ENCODE results near the gene EBF3. TPM values are rescaled to one million over a fixed set of nuclear protein-coding genes. Genes with fewer than 3 reads are reported as not detected.

EBF3 gene
- total RNA-seq, 1 donor from 2014 or later: 1.2 TPM

DNA sequence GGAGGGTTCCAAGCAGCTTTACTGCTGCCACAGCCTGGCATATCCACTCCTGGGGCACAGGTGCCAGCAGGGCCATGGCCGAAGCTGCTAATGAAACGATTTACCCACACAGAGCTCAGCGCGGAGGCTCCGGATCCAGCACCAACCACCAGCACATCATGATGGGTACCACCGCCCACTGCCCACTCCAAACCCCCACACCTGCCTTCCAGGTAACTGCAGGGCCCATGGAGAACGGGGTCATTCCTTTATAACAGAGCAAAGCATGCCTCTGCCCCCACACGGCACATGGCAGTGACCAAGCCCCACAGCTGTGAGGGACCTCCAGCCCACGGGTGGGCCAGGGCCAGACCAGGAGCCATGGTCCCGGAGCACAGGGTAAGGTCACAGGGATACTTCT, 53.2 kb downstream of the EBF3 start:
- H3K4me1 Mint-ChIP-seq: peaks cover 14% of the 10 kb centered on the region
- H3K36me3 Mint-ChIP-seq: no peaks in the 10 kb centered on the region
- H3K27ac Mint-ChIP-seq: no peak overlapping the region
- no peaks in the 10 kb centered on the region for H3K9me3 Mint-ChIP-seq
- TF ChIP-seq, protein P1, sequence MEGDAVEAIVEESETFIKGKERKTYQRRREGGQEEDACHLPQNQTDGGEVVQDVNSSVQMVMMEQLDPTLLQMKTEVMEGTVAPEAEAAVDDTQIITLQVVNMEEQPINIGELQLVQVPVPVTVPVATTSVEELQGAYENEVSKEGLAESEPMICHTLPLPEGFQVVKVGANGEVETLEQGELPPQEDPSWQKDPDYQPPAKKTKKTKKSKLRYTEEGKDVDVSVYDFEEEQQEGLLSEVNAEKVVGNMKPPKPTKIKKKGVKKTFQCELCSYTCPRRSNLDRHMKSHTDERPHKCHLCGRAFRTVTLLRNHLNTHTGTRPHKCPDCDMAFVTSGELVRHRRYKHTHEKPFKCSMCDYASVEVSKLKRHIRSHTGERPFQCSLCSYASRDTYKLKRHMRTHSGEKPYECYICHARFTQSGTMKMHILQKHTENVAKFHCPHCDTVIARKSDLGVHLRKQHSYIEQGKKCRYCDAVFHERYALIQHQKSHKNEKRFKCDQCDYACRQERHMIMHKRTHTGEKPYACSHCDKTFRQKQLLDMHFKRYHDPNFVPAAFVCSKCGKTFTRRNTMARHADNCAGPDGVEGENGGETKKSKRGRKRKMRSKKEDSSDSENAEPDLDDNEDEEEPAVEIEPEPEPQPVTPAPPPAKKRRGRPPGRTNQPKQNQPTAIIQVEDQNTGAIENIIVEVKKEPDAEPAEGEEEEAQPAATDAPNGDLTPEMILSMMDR (IDR thresholded peaks at IDR 0.05; ENCODE audit: unreplicated experiment): no peak
- H3K4me3 Mint-ChIP-seq: no peak overlapping the region
- no peak for DNase-seq (ENCODE audit: low spot score in 2 of 2, unreplicated experiment in 2 of 2)
- peaks cover 6% of the 10 kb centered on the region for H3K27me3 Mint-ChIP-seq (ENCODE audit: low read depth)

DNA sequence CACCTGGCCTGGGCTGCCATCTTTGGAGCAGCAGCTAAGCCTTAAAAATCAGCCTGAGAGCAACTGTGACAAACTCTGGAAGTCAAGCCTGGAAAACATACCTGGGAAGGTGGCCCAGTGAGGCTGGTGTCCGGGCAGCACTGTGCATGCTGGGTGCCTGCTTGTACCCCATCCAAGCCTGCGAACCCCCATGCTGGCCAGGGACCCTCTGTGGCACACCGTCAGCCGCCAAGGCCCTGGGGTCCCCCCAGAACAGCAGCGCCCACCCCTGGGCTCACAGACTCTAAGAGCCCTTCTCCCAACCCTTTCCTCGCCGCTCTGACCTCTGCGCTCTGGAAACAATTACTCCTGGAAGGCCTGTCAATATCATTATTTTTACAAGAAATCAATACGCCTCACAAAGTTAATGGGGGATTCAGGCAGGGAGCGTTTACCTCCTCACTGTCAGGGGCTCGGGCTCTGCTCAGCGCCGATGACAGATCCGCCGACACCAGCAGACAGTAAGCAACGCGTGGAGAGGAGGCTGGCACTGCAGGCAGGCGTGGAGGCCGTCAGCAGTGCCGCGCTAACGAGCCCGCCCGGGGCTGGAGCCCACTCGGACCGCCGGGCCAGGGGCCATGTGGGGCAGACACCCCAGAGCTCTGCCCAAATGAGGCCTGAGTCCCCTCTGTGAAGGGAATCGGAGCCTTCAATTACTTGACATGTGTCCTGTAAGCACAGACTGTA, 54.4 kb downstream of the EBF3 start:
- H3K27ac Mint-ChIP-seq: no peak overlapping the region
- H3K27me3 Mint-ChIP-seq (ENCODE audit: low read depth): peaks cover 9% of the 10 kb centered on the region
- H3K4me3 Mint-ChIP-seq: no peak overlapping the region
- TF ChIP-seq, protein P1 (IDR thresholded peaks at IDR 0.05; ENCODE audit: unreplicated experiment): no peak
- peaks cover 14% of the 10 kb centered on the region for H3K4me1 Mint-ChIP-seq
- no peaks in the 10 kb centered on the region for H3K36me3 Mint-ChIP-seq
- DNase-seq (ENCODE audit: low spot score in 2 of 2, unreplicated experiment in 2 of 2): no peak
- H3K9me3 Mint-ChIP-seq: no peaks in the 10 kb centered on the region

DNA sequence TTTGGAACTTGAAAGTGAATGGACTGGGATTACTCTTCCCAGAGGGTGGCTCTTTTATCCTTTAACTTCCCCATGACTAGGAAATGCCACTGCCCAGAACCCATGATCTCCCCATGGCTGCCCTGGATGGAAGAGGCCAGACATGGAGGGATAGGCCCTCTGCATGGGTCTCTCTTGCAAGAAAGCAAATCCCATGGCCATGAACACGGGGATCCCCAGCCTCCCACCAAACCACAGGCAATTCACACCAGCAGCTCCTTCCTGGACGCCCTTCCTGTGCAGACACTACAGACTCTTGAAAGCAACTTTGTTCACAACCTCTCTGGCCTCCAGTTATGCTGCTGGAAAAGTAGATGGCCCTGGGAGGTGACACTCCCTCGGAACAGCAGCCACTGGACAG, 55.0 kb downstream of the EBF3 start:
- no peak for DNase-seq (ENCODE audit: low spot score in 2 of 2, unreplicated experiment in 2 of 2)
- no peaks in the 10 kb centered on the region for H3K9me3 Mint-ChIP-seq
- peaks cover 14% of the 10 kb centered on the region for H3K4me1 Mint-ChIP-seq
- no peak overlapping the region for H3K4me3 Mint-ChIP-seq
- peaks cover 12% of the 10 kb centered on the region for H3K27me3 Mint-ChIP-seq (ENCODE audit: low read depth)
- H3K27ac Mint-ChIP-seq: no peak overlapping the region
- H3K36me3 Mint-ChIP-seq: no peaks in the 10 kb centered on the region
- TF ChIP-seq, protein P1 (IDR thresholded peaks at IDR 0.05; ENCODE audit: unreplicated experiment): no peak

DNA sequence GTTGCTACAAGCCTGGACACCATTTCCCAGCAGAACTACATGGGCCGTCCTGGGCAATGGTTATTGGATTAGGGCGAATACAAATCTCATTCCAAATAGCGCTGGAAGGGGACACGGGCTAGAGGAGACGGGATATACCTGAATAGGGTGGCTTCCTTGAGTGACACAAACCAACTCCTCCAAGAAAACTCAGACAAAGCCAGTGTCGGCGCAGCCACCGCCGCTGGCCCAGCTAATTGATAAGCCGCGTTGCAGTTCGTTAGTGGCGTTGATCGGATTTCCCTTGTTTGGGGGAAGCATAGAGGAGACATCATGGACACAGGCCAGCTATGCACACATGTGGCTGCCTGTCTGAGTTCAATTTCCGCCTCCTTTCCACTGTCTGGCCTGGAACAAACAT, 55.7 kb downstream of the EBF3 start:
- TF ChIP-seq, protein P1 (IDR thresholded peaks at IDR 0.05; ENCODE audit: unreplicated experiment): no peak

DNA sequence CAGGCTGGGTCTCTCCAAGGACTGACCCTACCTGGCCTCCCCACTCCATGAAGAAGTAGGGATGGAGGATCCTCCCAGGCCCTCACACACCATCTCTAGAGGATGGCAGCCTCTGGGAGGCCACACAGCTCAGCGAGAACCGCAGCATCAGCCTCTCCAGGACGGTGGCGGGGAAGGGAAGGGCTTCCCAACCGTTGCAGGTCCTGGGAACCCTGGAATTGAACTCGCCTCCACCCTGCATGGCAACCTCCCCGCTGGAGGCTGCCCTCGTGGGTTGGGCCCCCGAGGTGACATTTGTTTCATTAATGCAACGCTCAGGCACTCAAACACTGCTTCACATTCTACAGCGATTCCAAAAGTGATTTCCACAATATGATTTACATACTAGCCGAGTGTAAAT, 58.5 kb downstream of the EBF3 start:
- TF ChIP-seq, protein P1 (IDR thresholded peaks at IDR 0.05; ENCODE audit: unreplicated experiment): no peak

More for the DNA sequence above, 55.7 kb downstream of the EBF3 start:
- Mint-ChIP-seq H3K4me1 (peaks cover 14% of the 10 kb centered on the region), H3K9me3 (no peaks in the 10 kb centered on the region), H3K36me3 (no peaks in the 10 kb centered on the region), H3K27me3 (ENCODE audit: low read depth) (peaks cover 15% of the 10 kb centered on the region), H3K4me3 (no peak overlapping the region), H3K27ac (no peak overlapping the region)
- no peak for DNase-seq (ENCODE audit: low spot score in 2 of 2, unreplicated experiment in 2 of 2)

More for the DNA sequence above, 58.5 kb downstream of the EBF3 start:
- H3K36me3 Mint-ChIP-seq: no peaks in the 10 kb centered on the region
- no peak for DNase-seq (ENCODE audit: low spot score in 2 of 2, unreplicated experiment in 2 of 2)
- H3K9me3 Mint-ChIP-seq: no peaks in the 10 kb centered on the region
- H3K27ac Mint-ChIP-seq: no peak overlapping the region
- no peak overlapping the region for H3K4me3 Mint-ChIP-seq
- H3K4me1 Mint-ChIP-seq: peaks cover 2% of the 10 kb centered on the region
- peaks cover 40% of the 10 kb centered on the region for H3K27me3 Mint-ChIP-seq (ENCODE audit: low read depth)
